HCEC 1CT (cell line): ENCODE results near the gene YOD1.

Experiments used
- DNase-seq: peaks from one replicate; pipeline ENCODE4 v3.0.0-alpha.2; 2017

The YOD1 gene

GRCh38 chr1:207024202-207025145, 26.5 kb downstream of the YOD1 start:
- DNase-seq: no peak

- DNase-seq: no peak
These were observed 27.9 kb downstream of the YOD1 start for GRCh38 chr1:207022996-207023679.

DNA sequence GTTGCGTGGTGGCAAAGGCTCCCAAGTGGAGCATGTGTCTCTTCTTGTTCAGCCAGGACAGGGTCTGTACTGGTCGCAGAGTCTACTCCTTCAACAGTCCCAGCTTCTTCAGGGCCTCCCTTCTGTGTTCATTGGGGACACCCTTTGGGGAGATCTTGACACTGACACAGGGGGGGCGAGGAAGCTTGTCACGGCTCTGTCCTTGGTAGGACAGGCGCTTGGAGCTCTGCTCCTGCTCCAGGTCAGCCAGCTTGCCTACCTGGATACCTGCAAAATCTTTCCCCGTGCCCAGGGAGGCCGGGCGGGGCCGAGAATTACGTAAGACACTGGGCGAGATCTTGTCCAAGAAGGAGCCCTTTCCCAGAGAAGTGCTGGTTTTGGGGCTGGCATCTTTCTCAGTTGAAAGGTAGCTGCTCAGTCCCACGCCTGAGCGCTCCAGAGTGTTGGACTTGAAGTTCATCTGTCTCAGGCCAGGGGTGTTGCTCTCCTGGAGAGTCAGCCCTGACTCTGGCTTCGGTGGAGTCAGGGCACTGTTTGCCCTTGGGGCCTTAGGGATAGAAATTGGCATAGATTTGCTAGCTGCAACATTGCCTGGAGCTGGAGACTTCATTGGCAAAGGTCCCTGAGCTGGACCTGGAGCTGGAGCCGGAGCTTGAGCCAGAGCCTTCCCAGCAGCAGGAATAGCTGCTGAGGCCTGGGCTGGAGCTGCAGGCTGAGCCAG, 29.0 kb downstream of the YOD1 start:
- DNase-seq: no peak

GRCh38 chr1:207021139-207021861, 29.7 kb downstream of the YOD1 start:
- DNase-seq: peak; percentile 40

DNA sequence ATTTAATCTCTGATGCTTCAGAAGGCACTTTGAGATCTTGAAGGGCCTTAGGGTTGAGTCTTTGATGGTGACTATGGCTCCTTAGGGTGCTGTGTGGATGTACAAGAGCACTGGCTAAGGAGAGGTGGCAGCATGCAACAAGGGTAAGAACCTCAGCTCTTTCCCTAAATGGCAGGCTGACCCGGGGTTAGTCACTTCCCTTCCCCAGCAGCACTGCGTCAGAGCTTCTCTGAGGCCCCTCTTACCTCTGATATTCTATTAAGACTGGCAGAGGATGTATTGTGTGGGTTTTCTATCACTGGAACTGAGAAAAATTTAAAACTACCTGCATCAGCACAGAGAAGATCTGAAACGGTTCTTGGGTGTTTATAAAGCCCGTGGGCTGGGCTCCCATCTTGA, 30.3 kb downstream of the YOD1 start:
- DNase-seq: peak; percentile 23

DNA sequence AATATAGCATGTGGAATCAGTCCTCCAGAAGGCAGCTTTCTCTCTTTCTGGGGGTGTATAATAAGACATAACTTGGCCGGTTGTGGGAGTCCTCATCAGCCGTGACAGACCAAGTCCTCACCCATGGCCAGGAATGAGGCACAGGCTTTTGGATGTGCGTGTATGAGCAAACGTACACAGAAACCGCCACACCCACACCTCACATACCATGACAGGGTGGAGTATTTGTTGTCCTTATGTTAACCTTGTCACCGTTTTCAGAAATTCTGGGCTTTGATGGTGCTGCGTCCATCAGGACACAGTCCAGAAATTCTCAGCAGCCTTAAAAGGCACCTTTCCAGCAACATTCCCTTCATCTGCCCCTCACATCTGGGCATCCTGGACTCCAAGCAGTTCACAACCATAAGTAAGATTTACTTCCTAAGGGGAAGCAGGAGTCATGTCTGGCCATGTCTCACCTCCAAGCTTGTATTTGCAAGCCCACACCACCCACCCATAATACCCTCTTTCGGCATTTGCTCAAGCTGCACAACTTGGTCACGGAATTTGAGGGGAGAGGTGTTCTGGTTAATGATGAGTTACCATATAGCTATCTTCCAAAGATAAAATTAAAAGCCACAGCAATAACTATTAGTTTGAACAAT, 30.8 kb downstream of the YOD1 start:
- no peak for DNase-seq

DNA sequence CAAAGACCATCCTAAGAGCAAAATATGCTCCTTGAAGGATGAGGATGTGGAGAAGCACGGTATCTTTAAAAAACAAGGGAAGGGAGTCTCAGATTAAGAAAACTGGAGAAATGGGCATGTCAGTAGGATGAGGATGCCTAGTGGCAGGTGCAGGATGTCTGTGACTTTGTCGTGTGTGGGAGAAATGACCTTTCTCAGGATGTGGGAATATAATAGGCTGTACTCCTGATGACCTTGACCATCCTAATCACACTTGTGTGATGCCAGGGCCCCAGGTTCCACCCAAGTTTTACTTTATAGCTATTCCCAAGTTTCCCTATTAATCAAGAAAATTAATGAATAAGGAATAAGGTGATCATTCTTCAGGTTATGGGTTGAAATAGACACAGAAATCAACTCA, 31.3 kb downstream of the YOD1 start:
- no peak for DNase-seq

DNA sequence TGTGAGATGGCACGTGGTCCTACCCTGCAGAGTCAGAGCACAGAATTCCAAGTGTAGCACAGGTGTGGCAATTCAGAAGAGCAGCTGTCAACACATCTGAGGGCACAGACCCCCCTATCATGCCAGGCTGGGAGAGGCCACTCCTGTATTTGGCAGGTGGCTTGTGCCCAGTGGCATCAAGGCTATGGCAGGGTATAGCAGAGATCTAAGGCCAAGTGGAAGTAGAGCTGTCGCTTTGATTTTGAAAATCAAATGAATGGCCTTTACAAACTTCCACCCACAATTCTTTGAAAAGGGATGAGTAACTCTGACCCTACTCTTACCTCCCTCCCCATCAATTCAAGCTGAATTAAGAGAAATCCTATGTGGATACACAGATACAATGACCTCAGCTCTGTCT, 31.8 kb downstream of the YOD1 start:
- no peak for DNase-seq

GRCh38 chr1:207018707-207019106, 32.3 kb downstream of the YOD1 start:
- no peak for DNase-seq

GRCh38 chr1:207017615-207018559, 33.1 kb downstream of the YOD1 start:
- no peak for DNase-seq

DNA sequence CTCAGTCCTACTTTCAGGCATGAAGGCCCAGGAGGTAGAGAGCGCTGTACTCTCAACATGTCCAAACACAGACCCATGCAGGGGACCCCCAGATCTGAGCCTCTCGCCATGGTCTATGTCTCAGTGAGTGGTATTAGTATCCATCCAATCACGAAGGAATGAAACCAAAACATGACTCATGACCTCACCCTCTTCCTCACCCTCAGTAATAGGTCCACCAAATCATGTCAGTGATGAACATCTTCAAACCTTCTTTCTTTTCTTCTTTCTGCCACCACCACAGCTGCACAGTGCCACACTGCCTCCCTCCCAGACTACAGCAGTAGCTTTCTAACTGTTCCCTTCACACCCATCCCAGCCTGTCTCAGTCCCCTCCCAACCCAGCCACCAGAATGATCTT, 35.2 kb downstream of the YOD1 start:
- no peak for DNase-seq

GRCh38 chr1:207014728-207015127, 36.3 kb downstream of the YOD1 start:
- DNase-seq: no peak

DNA sequence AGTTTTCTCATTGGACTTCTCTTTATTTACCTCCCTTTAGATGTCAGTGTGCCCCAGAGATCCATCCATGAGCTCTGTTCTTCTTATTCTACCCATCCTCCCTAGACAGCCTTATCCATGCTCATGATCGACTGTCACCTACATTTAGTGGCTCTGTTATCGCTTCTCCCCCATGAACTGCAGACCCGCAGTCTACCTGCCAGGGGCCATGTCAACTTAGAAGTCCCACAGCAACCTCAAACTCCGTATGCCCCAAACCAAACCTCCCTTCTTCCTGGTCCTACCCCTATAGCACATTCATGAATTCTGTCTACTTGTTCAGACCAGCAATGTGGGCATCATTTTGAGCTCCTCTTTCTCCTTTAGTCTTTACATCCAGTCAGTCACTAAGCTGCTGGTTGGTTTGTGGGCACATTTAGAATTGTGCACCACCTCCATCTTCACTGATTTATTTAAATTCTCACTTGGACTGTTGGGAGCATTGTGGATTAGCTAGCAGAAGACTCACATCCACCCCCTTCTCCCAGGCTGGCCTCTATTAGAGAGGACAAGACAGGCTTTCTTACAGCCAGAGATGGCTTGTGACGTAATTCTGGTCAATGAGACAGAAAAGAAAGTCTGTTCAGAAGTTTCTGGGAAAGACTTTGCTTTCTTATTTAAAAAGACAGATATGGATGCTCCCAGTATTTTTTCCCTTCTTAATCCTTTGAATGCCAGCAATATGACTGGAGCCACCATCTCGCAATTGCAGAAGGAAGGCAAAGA, 37.5 kb downstream of the YOD1 start:
- DNase-seq: no peak

DNA sequence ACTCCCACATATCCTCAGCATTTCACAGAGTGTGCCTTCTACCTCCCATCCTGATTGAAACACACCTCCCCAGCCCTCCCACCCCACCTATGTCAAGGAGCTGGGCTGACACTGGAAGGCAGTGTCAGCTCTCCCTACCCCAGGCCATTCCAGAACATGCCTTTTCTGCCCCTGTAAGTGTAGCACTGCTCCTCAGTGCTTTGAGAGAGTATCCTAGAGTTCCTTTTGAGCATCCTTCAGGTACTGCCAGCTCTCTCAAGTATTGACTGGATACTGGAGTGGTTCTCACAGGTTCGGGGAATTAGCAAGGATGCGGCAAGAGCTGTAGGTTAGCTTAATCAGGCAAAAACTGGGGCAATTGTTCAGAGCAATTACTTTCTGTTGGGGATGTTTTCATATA, 40.3 kb downstream of the YOD1 start:
- DNase-seq: no peak

DNA sequence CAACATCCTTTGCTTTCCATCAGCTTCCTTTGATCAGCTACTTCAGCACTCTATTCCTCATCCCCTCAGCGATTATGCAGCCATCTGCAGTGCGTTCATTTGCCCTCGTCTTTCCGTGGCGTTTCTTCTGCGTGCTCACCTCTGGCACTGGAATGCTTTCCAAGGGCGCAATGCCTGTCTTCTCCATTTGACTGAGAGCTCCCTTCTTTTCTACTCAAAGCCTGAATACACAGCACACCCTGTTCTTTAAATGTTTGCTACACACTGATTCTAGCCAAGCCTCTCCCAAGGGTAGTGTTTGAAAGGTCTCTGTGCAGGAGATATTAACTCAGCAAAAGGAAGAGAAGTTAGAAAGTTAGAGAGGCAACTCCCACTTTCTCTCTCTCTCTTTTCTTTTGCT, 41.1 kb downstream of the YOD1 start:
- no peak for DNase-seq

DNA sequence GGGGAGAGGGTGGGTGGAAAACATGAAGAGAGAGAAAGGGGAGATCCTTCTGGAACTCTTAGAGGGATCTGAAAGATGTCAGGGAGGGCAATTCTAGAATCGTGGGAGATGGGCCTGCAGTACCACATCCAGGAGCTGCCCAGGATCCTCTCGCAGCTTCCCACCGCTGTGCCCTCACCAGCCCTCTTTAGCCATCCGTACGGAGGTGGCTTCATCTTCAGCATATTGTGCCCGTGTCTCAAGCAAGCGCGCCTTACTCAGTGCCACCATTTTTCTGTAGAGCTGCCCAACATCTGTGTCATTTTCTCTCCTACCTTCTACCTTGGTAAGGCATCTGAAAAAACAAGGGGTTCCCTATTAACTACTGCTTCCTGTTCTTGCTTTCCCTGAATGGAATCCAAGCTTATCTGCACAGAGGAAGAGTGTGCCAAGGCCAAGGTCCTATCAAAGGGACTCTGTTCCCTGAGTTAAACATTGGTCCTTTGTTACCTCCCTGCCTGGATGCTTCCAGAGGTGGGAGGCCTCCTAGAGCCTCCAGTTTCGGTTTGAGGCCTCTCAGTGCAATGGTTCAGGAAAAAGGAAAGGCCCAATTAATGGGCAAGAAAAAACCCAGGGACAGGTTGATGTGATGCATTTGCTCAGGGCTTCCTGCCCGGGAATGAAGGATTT, 41.7 kb downstream of the YOD1 start:
- no peak for DNase-seq

- DNase-seq: peak; percentile 93
These were observed 43.5 kb downstream of the YOD1 start for GRCh38 chr1:207007352-207008033.

GRCh38 chr1:207006914-207007313, 44.1 kb downstream of the YOD1 start:
- no peak for DNase-seq

DNA sequence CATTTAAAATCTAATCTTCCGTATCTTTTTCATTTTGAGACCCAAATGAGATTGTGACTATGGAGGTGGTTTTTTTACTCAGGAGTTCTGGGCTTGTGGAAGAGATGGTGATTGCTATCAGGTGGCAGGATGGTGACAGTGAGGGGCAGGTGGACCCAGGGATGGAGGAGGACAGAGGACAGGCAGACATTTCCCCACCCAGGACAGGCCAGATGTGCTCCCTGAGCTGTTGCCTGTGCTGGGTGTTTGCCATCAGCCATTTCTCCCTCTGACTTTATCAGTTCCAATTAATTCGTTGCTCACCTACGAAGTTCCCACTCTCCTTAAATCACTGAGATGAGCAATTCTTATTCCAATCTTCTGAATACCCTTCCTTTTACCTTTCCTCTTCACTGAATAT, 44.9 kb downstream of the YOD1 start:
- no peak for DNase-seq
